Measurements from ENCODE around the gene CD320. TPM values are rescaled to one million over a fixed set of nuclear protein-coding genes. Genes with fewer than 3 reads are reported as not detected.
A peak's percentile ranks its signal among the peaks of the same experiment; 100 is the strongest.

CD320 gene
- total RNA-seq, 4 donors from 2014 or later, result 9.0 to 23.6 (median 16.8) TPM

- TF ChIP-seq POLR2A (IDR thresholded peaks at IDR 0.05) (no peak), CTCF (IDR thresholded peaks at IDR 0.05) (no peak)
- no peak overlapping the region for H3K4me3 ChIP-seq (ENCODE audit: low read depth, poor library complexity, severe bottlenecking)
- DNase-seq (ENCODE audit: low spot score in 2 of 2), result peak in 1 of 2 donors; percentile 52
- WGBS, 2 donors, result 93 to 96% methylated on average over 17 of the region's 17 CpGs
- intact Hi-C loops (cut with DNase I; ENCODE audit: low total_unique reads), result no loop called here
Measured at GRCh38 chr19:8310342-8311055, 2.3 kb upstream of the CD320 start.

GRCh38 chr19:8308891-8309291, 733 bp upstream of the CD320 start:
- TF ChIP-seq POLR2A (IDR thresholded peaks at IDR 0.05) (no peak), CTCF (IDR thresholded peaks at IDR 0.05) (no peak)
- intact Hi-C loops (cut with DNase I; ENCODE audit: low total_unique reads), result no loop called here
- DNase-seq (ENCODE audit: low spot score in 2 of 2), result peak in 1 of 2 donors; percentile 72
- WGBS, 2 donors, result 62 to 65% methylated on average over 17 of the region's 17 CpGs
- H3K4me3 ChIP-seq (ENCODE audit: low read depth, poor library complexity, severe bottlenecking), result no peak overlapping the region

- intact Hi-C loops (cut with DNase I; ENCODE audit: low total_unique reads), result no loop called here
Measured at GRCh38 chr19:8307400-8307964, 676 bp downstream of the CD320 start.

GRCh38 chr19:8306235-8307054, 1.7 kb downstream of the CD320 start:
- WGBS, 2 donors, result 58 to 74% methylated on average over 14 to 17 of the region's 17 CpGs
- DNase-seq (ENCODE audit: low spot score in 2 of 2), result peak; percentile 7 to 87
- TF ChIP-seq CTCF (IDR thresholded peaks at IDR 0.05), result no peak
- TF ChIP-seq POLR2A (IDR thresholded peaks at IDR 0.05), result no peak
- intact Hi-C loops (cut with DNase I; ENCODE audit: low total_unique reads), result no loop called here
- H3K4me3 ChIP-seq (ENCODE audit: low read depth, poor library complexity, severe bottlenecking), result no peak overlapping the region

More at GRCh38 chr19:8307400-8307964, 676 bp downstream of the CD320 start:
- DNase-seq (ENCODE audit: low spot score in 2 of 2), result peak; percentile 13 to 86
- WGBS, 2 donors, result 10 to 23% methylated on average over 24 of the region's 24 CpGs
- H3K4me3 ChIP-seq (ENCODE audit: low read depth, poor library complexity, severe bottlenecking), result peak overlapping the region; percentile 23
- no peak for TF ChIP-seq CTCF (IDR thresholded peaks at IDR 0.05)
- TF ChIP-seq POLR2A (IDR thresholded peaks at IDR 0.05), result no peak

GRCh38 chr19:8305798-8306197, 2.4 kb downstream of the CD320 start:
- intact Hi-C loops (cut with DNase I; ENCODE audit: low total_unique reads), result no loop called here
- peak; percentile 11 to 53 for DNase-seq (ENCODE audit: low spot score in 2 of 2)
- 73 to 98% methylated on average over 4 of the region's 4 CpGs for WGBS, 2 donors
- TF ChIP-seq POLR2A (IDR thresholded peaks at IDR 0.05) (no peak), CTCF (IDR thresholded peaks at IDR 0.05) (no peak)
- no peak overlapping the region for H3K4me3 ChIP-seq (ENCODE audit: low read depth, poor library complexity, severe bottlenecking)

Data from lower leg skin (tissue), 4 donors.